ENCODE measurements around the gene ONECUT2. TPM values are rescaled to one million over a fixed set of nuclear protein-coding genes. Genes with fewer than 3 reads are reported as not detected.
A peak's percentile ranks its signal among the peaks of the same experiment; 100 is the strongest.

The ONECUT2 gene
- total RNA-seq, 1 experiment from 2014 or later: 0.86 TPM

DNA sequence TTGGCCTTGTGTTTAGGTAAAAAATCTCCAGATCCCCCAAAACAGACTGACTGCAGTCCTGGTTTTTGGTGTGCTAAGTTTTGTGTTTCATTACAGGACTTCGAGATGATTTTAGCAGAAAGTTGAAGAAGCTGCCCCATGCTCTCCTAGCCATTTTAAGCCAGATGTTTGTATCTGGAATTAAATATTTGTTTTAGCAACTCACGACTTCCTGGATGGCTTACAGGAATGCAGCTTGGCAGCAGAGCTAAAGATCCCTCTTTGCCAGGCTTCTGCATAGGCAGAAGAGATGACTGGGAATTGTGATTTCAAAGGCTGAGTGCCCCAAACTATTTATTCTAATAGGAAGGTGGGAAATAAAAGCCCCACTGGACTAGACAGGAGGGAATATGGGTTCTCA, 31.1 kb downstream of the ONECUT2 start:
- Mint-ChIP-seq H3K4me3 (ENCODE audit: unreplicated experiment) (no peak overlapping the region), H3K27me3 (ENCODE audit: insufficient read depth, unreplicated experiment) (no peaks in the 10 kb centered on the region), H3K27ac (ENCODE audit: unreplicated experiment) (no peak overlapping the region), H3K4me1 (ENCODE audit: low read depth, unreplicated experiment) (no peaks in the 10 kb centered on the region), H3K9me3 (ENCODE audit: unreplicated experiment) (no peaks in the 10 kb centered on the region), H3K36me3 (ENCODE audit: insufficient read depth, unreplicated experiment) (no peaks in the 10 kb centered on the region)
- POLR2A ChIA-PET: no interaction called here
- Histone ChIP-seq H3K36me3 (ENCODE audit: control insufficient read depth, insufficient read depth, low read length) (no peaks in the 10 kb centered on the region), H3K9me3 (no peaks in the 10 kb centered on the region), H3K4me3 (ENCODE audit: low read depth, low read length) (no peak overlapping the region), H3K27me3 (replicated peaks; ENCODE audit: control insufficient read depth, insufficient read depth, low read length) (no peaks in the 10 kb centered on the region), H3K4me1 (no peaks in the 10 kb centered on the region)
- no peak for TF ChIP-seq CTCF (IDR thresholded peaks at IDR 0.05; ENCODE audit: insufficient read depth in 1 of 2, low read depth in 1 of 2, low read length in 1 of 2, severe bottlenecking in 1 of 2, unreplicated experiment in 1 of 2)
- no TSS peak for BruUV-seq (replicated peaks)
- intact Hi-C loops (cut with micrococcal nuclease; ENCODE audit: unreplicated experiment): no loop called here
- CTCF ChIA-PET: no interaction called here
- DNase-seq: no peak

DNA sequence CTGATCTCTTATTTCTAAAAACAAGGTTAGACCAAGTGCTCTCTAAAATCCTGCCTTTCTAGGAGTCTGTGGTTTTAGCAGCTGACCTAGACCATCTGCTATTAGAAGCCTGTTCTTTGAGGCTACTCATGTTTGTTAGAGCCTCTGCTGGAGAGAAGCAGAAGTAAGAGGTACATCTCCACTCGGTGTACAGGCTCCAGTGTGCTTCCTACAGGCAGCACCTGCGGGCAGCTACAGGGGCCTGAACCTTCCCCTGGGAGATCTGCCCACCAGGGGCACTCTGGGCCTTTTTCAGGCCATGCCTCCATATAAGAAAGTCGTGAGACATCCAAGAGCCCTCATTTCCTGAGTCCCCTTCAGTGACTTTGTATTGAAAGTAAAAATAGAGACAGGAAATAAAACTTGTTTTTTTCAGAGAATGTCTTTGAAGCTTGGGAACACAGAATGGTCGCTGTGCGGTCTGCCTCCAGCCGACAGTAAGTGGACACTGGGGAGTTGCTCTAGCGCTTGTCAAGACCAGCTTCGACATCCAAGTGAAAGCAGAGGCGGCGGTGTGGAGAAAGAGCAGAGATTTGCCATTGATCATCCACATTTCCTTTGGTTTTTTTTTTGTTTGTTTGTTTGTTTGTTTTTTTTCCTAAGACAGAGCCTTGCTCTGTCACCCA, 31.7 kb downstream of the ONECUT2 start:
- DNase-seq: peak in 1 of 2 experiments; percentile 1
- Histone ChIP-seq H3K36me3 (ENCODE audit: control insufficient read depth, insufficient read depth, low read length) (no peaks in the 10 kb centered on the region), H3K4me3 (ENCODE audit: low read depth, low read length) (no peak overlapping the region), H3K4me1 (no peaks in the 10 kb centered on the region), H3K9me3 (no peaks in the 10 kb centered on the region), H3K27me3 (replicated peaks; ENCODE audit: control insufficient read depth, insufficient read depth, low read length) (no peaks in the 10 kb centered on the region)
- Mint-ChIP-seq H3K27me3 (ENCODE audit: insufficient read depth, unreplicated experiment) (no peaks in the 10 kb centered on the region), H3K36me3 (ENCODE audit: insufficient read depth, unreplicated experiment) (no peaks in the 10 kb centered on the region), H3K4me3 (ENCODE audit: unreplicated experiment) (no peak overlapping the region), H3K9me3 (ENCODE audit: unreplicated experiment) (no peaks in the 10 kb centered on the region), H3K4me1 (ENCODE audit: low read depth, unreplicated experiment) (no peaks in the 10 kb centered on the region), H3K27ac (ENCODE audit: unreplicated experiment) (no peak overlapping the region)
- no peak for TF ChIP-seq CTCF (IDR thresholded peaks at IDR 0.05; ENCODE audit: insufficient read depth in 1 of 2, low read depth in 1 of 2, low read length in 1 of 2, severe bottlenecking in 1 of 2, unreplicated experiment in 1 of 2)
- intact Hi-C loops (cut with micrococcal nuclease; ENCODE audit: unreplicated experiment): no loop called here
- CTCF ChIA-PET: no interaction called here
- BruUV-seq (replicated peaks): no TSS peak
- POLR2A ChIA-PET: no interaction called here

GRCh38 chr18:57469884-57470283, 34.7 kb downstream of the ONECUT2 start:
- no peaks in the 10 kb centered on the region for H3K27me3 ChIP-seq (replicated peaks; ENCODE audit: control insufficient read depth, insufficient read depth, low read length)
- no peaks in the 10 kb centered on the region for H3K36me3 ChIP-seq (ENCODE audit: control insufficient read depth, insufficient read depth, low read length)
- no peaks in the 10 kb centered on the region for H3K9me3 Mint-ChIP-seq (ENCODE audit: unreplicated experiment)
- H3K4me1 ChIP-seq: no peaks in the 10 kb centered on the region
- CTCF ChIA-PET: no interaction called here
- H3K27ac Mint-ChIP-seq (ENCODE audit: unreplicated experiment): no peak overlapping the region
- no peaks in the 10 kb centered on the region for H3K4me1 Mint-ChIP-seq (ENCODE audit: low read depth, unreplicated experiment)
- no peak overlapping the region for H3K4me3 Mint-ChIP-seq (ENCODE audit: unreplicated experiment)
- intact Hi-C loops (cut with micrococcal nuclease; ENCODE audit: unreplicated experiment): no loop called here
- H3K27me3 Mint-ChIP-seq (ENCODE audit: insufficient read depth, unreplicated experiment): no peaks in the 10 kb centered on the region
- H3K4me3 ChIP-seq (ENCODE audit: low read depth, low read length): no peak overlapping the region
- POLR2A ChIA-PET: no interaction called here
- no peak for DNase-seq
- no peaks in the 10 kb centered on the region for H3K9me3 ChIP-seq
- no TSS peak for BruUV-seq (replicated peaks)
- no peaks in the 10 kb centered on the region for H3K36me3 Mint-ChIP-seq (ENCODE audit: insufficient read depth, unreplicated experiment)
- TF ChIP-seq CTCF (IDR thresholded peaks at IDR 0.05; ENCODE audit: insufficient read depth in 1 of 2, low read depth in 1 of 2, low read length in 1 of 2, severe bottlenecking in 1 of 2, unreplicated experiment in 1 of 2): no peak
